ENCODE measurements around the gene QRICH2. TPM values are rescaled to one million over a fixed set of nuclear protein-coding genes. Genes with fewer than 3 reads are reported as not detected.

Gene QRICH2
- total RNA-seq, 1 donor from 2014 or later = 11.7 TPM

GRCh38 chr17:76272541-76273444 lies 35.3 kb downstream of the QRICH2 start:
- no peak for TF ChIP-seq CTCF (conservative IDR thresholded peaks at IDR 0.05)
- Mint-ChIP-seq H3K36me3 (peaks cover 5% of the 10 kb centered on the region), H3K27ac (peak overlapping the region; percentile 34), H3K9me3 (no peaks in the 10 kb centered on the region), H3K4me1 (ENCODE audit: unreplicated experiment) (peaks cover 22% of the 10 kb centered on the region), H3K27me3 (no peaks in the 10 kb centered on the region), H3K4me3 (no peak overlapping the region)
- DNase-seq (ENCODE audit: extremely low spot score, unreplicated experiment) = no peak

- peaks cover 6% of the 10 kb centered on the region for H3K36me3 Mint-ChIP-seq
- H3K27me3 Mint-ChIP-seq = no peaks in the 10 kb centered on the region
- no peak for TF ChIP-seq CTCF (conservative IDR thresholded peaks at IDR 0.05)
- H3K9me3 Mint-ChIP-seq = no peaks in the 10 kb centered on the region
- no peak overlapping the region for H3K27ac Mint-ChIP-seq
- peak overlapping the region; percentile 34 for H3K4me3 Mint-ChIP-seq
- DNase-seq (ENCODE audit: extremely low spot score, unreplicated experiment) = no peak
- peaks cover 21% of the 10 kb centered on the region for H3K4me1 Mint-ChIP-seq (ENCODE audit: unreplicated experiment)
These were observed 36.2 kb downstream of the QRICH2 start for GRCh38 chr17:76271669-76272540.

GRCh38 chr17:76270770-76271668 lies 37.1 kb downstream of the QRICH2 start:
- no peak overlapping the region for H3K27ac Mint-ChIP-seq

GRCh38 chr17:76270127-76270592 lies 37.9 kb downstream of the QRICH2 start:
- no peak for DNase-seq (ENCODE audit: extremely low spot score, unreplicated experiment)
- H3K27ac Mint-ChIP-seq = peak overlapping the region; percentile 46
- TF ChIP-seq CTCF (conservative IDR thresholded peaks at IDR 0.05) = no peak
- no peak overlapping the region for H3K4me3 Mint-ChIP-seq
- no peaks in the 10 kb centered on the region for H3K27me3 Mint-ChIP-seq
- H3K36me3 Mint-ChIP-seq = peaks cover 6% of the 10 kb centered on the region
- H3K9me3 Mint-ChIP-seq = no peaks in the 10 kb centered on the region
- peaks cover 16% of the 10 kb centered on the region for H3K4me1 Mint-ChIP-seq (ENCODE audit: unreplicated experiment)

More at GRCh38 chr17:76270770-76271668, 37.1 kb downstream of the QRICH2 start:
- Mint-ChIP-seq H3K27me3 (no peaks in the 10 kb centered on the region), H3K4me3 (peak overlapping the region; percentile 34), H3K4me1 (ENCODE audit: unreplicated experiment) (peaks cover 16% of the 10 kb centered on the region), H3K36me3 (peaks cover 6% of the 10 kb centered on the region), H3K9me3 (no peaks in the 10 kb centered on the region)
- DNase-seq (ENCODE audit: extremely low spot score, unreplicated experiment) = no peak
- TF ChIP-seq CTCF (conservative IDR thresholded peaks at IDR 0.05) = no peak
